Epidermal melanocyte (primary cell): ENCODE results near the gene FILIP1.

ENCODE experiments used
- DNase-seq: peaks from one replicate; pipeline ENCODE4 v3.0.0; 2011; ENCODE audit warnings: low spot score; ENCODE audit not compliant: insufficient read length

Gene FILIP1

GRCh38 chr6:75337835-75338580 lies 155.6 kb downstream of the FILIP1 start:
- DNase-seq = no peak

GRCh38 chr6:75334266-75335040 lies 159.1 kb downstream of the FILIP1 start:
- no peak for DNase-seq

- no peak for DNase-seq
These were observed 159.9 kb downstream of the FILIP1 start for GRCh38 chr6:75333676-75334200.

GRCh38 chr6:75331151-75331550 lies 162.4 kb downstream of the FILIP1 start:
- no peak for DNase-seq

GRCh38 chr6:75329703-75330102 lies 163.9 kb downstream of the FILIP1 start:
- DNase-seq = no peak

- DNase-seq = no peak
These were observed 165.8 kb downstream of the FILIP1 start for GRCh38 chr6:75327807-75328206.

GRCh38 chr6:75326557-75327258 lies 166.9 kb downstream of the FILIP1 start:
- no peak for DNase-seq

- DNase-seq = no peak
These were observed 174.7 kb downstream of the FILIP1 start for GRCh38 chr6:75318900-75319299.

GRCh38 chr6:75317503-75318206 lies 175.9 kb downstream of the FILIP1 start:
- no peak for DNase-seq

GRCh38 chr6:75315978-75316377 lies 177.6 kb downstream of the FILIP1 start:
- DNase-seq = no peak

GRCh38 chr6:75308250-75308988 lies 185.2 kb downstream of the FILIP1 start:
- no peak for DNase-seq

GRCh38 chr6:75307364-75308004 lies 186.1 kb downstream of the FILIP1 start:
- DNase-seq = no peak

GRCh38 chr6:75306064-75306463 lies 187.5 kb downstream of the FILIP1 start:
- no peak for DNase-seq

GRCh38 chr6:75305573-75305972 lies 188.0 kb downstream of the FILIP1 start:
- no peak for DNase-seq

GRCh38 chr6:75302280-75302679 lies 191.3 kb downstream of the FILIP1 start:
- no peak for DNase-seq

- DNase-seq = no peak
These were observed 192.1 kb downstream of the FILIP1 start for GRCh38 chr6:75301537-75301936.

GRCh38 chr6:75301088-75301487 lies 192.5 kb downstream of the FILIP1 start:
- DNase-seq = no peak

GRCh38 chr6:75300531-75300855 lies 193.1 kb downstream of the FILIP1 start:
- DNase-seq = no peak

GRCh38 chr6:75299801-75300530 lies 193.6 kb downstream of the FILIP1 start:
- no peak for DNase-seq
